Activated T-helper 1 cell treated with Interleukin-2 at 50 U/mL for 16 hours (primary cell): ENCODE measurements around the gene ECPAS.
"Not testable (repeated sequence)": the region's sequence is repeated elsewhere in the genome, so short reads cannot be mapped to it uniquely, and the experiment has no call there.

Experiments
- DNase-seq: peaks from one replicate; pipeline ENCODE4 v3.0.0-alpha.2; 2020; ENCODE audit warnings: low read depth

The ECPAS gene

DNA sequence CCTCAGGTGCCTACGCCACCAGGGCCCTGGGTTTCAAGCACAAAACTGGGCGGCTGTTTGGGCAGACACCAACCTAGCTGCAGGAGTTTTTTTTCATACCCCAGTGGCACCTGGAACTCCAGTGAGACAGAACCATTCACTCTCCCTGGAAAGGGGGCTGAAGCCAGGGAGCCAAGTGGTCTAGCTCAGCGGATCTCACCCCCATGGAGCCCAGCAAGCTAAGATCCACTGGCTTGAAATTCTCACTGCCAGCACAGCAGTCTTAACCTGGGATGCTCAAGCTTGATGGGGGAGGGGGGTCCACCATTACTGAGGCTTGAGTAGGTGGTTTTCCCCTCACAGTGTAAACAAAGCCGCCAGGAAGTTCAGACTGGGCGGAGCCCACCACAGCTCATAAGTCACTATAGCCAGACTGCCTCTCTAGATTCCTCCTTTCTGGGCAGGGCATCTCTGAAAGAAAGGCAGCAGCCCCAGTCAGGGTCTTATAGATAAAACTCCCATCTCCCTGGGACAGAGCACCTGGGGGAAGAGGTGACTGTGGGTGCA lies 149.8 kb downstream of the ECPAS start:
- DNase-seq = not testable (repeated sequence)

DNA sequence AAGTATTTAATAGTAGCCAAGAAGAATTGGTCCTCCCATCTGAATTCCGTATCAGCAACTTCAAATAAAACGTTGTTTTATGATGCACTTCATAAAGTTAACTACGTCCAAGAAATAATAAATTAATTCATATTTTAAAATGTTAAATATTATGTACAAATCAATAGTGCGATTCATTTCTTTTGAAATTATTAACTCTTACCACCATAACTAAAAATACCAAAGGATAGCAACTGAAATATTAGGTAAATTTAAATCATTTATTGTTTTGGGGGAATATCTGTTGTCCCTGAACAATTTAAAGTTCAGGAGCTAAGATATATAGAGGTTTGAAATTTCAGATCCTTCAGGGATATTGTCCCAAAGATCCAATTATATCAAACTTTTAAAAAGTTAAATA lies 154.1 kb downstream of the ECPAS start, which contains the start of gene OR2K2:
Gene OR2K2, minus strand, starts transcription at position 101 of the 400 bp plus-strand sequence. CDS start 1,791 bp downstream, outside the sequence.
- no peak for DNase-seq

GRCh38 chr9:111320631-111321030 lies 163.6 kb downstream of the ECPAS start:
- DNase-seq = no peak

DNA sequence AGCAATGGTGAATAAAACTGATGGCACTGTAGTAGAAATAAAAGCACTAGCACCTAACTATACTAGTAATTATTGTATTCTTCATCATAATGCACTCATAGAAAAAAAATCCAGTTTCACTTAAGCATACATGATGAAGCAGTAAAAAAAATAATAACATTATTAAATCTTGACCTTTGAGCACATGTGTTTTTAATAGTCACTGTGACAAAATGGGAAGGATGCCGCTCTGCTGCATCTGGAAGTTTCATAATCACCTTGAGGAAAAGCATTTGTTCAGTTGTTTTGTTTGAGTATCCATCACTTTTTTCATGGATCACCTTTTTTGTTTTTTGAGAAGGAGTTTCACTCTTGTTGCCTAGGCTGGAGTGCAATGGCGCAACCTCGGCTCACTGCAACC lies 167.4 kb downstream of the ECPAS start:
- DNase-seq = no peak
